Measurements from ENCODE around the gene ASIC3. TPM values are rescaled to one million over a fixed set of nuclear protein-coding genes. Genes with fewer than 3 reads are reported as not detected.

The ASIC3 gene
- total and polyA plus RNA-seq, 3 donors from 2014 or later = 20.8 to 37.9 (median 27.5) TPM

GRCh38 chr7:151064454-151064853, 16.1 kb downstream of the ASIC3 start:
- Histone ChIP-seq H3K4me3 (no peak overlapping the region), H3K4me1 (peaks cover 32% of the 10 kb centered on the region), H3K36me3 (ENCODE audit: low read depth, missing control alignments) (no peaks in the 10 kb centered on the region), H3K9me3 (no peaks in the 10 kb centered on the region), H3K27me3 (no peaks in the 10 kb centered on the region), H3K27ac (no peak overlapping the region)
- no peak for DNase-seq
- intact Hi-C loops (cut with DNase I; ENCODE audit: low total_unique reads) = no loop called here
- WGBS, 2 donors = 89 to 97% methylated on average over 13 to 18 of the region's 18 CpGs
- no peak for TF ChIP-seq CTCF (IDR thresholded peaks at IDR 0.05)
- no peak for TF ChIP-seq POLR2A (IDR thresholded peaks at IDR 0.05)

GRCh38 chr7:151064993-151065392, 16.7 kb downstream of the ASIC3 start:
- 82 to 94% methylated on average over 5 to 6 of the region's 6 CpGs for WGBS, 2 donors
- no peak overlapping the region for H3K4me3 ChIP-seq
- no peak for DNase-seq
- H3K9me3 ChIP-seq = no peaks in the 10 kb centered on the region
- peaks cover 32% of the 10 kb centered on the region for H3K4me1 ChIP-seq
- intact Hi-C loops (cut with DNase I; ENCODE audit: low total_unique reads) = no loop called here
- H3K36me3 ChIP-seq (ENCODE audit: low read depth, missing control alignments) = no peaks in the 10 kb centered on the region
- H3K27me3 ChIP-seq = no peaks in the 10 kb centered on the region
- no peak overlapping the region for H3K27ac ChIP-seq
- TF ChIP-seq POLR2A (IDR thresholded peaks at IDR 0.05) (no peak), CTCF (IDR thresholded peaks at IDR 0.05) (no peak)

GRCh38 chr7:151065516-151065915, 17.2 kb downstream of the ASIC3 start:
- intact Hi-C loops (cut with DNase I; ENCODE audit: low total_unique reads) = no loop called here
- Histone ChIP-seq H3K9me3 (no peaks in the 10 kb centered on the region), H3K4me3 (no peak overlapping the region), H3K27me3 (no peaks in the 10 kb centered on the region), H3K36me3 (ENCODE audit: low read depth, missing control alignments) (no peaks in the 10 kb centered on the region), H3K4me1 (peaks cover 31% of the 10 kb centered on the region), H3K27ac (no peak overlapping the region)
- no peak for DNase-seq
- TF ChIP-seq CTCF (IDR thresholded peaks at IDR 0.05) (no peak), POLR2A (IDR thresholded peaks at IDR 0.05) (no peak)
- 72 to 86% methylated on average over 13 to 14 of the region's 14 CpGs for WGBS, 2 donors

- Histone ChIP-seq H3K4me3 (no peak overlapping the region), H3K4me1 (peaks cover 22% of the 10 kb centered on the region), H3K36me3 (ENCODE audit: low read depth, missing control alignments) (no peaks in the 10 kb centered on the region), H3K27ac (no peak overlapping the region), H3K9me3 (no peaks in the 10 kb centered on the region), H3K27me3 (no peaks in the 10 kb centered on the region)
- no peak for TF ChIP-seq POLR2A (IDR thresholded peaks at IDR 0.05)
- no peak for TF ChIP-seq CTCF (IDR thresholded peaks at IDR 0.05)
- DNase-seq = no peak
- WGBS, 2 donors = 80 to 88% methylated on average over 11 to 39 of the region's 39 CpGs
- intact Hi-C loops (cut with DNase I; ENCODE audit: low total_unique reads) = no loop called here
Measured at GRCh38 chr7:151066273-151066974, 18.1 kb downstream of the ASIC3 start.
